Cerebellar nuclear complex (tissue), 1 donor: ENCODE results near the gene ERMP1.

Experiments used
- DNase-seq, 2 experiments: peaks; one replicate each; lab custom pipeline; 2025; lab: John Stamatoyannopoulos, UW

Gene ERMP1

GRCh38 chr9:5854063-5854790 is 21.3 kb upstream of the ERMP1 start:
- DNase-seq, result no peak

- no peak for DNase-seq
These were observed 20.7 kb upstream of the ERMP1 start for GRCh38 chr9:5853617-5854016.

- no peak for DNase-seq
These were observed 20.1 kb upstream of the ERMP1 start for GRCh38 chr9:5852987-5853386.

- no peak for DNase-seq
These were observed 18.5 kb upstream of the ERMP1 start for GRCh38 chr9:5851445-5851844.

- DNase-seq, result no peak
These were observed 17.8 kb upstream of the ERMP1 start for GRCh38 chr9:5850724-5851122.

GRCh38 chr9:5848372-5848882 is 15.5 kb upstream of the ERMP1 start:
- no peak for DNase-seq

GRCh38 chr9:5846501-5846921 is 13.6 kb upstream of the ERMP1 start:
- no peak for DNase-seq

- no peak for DNase-seq
These were observed 13.2 kb upstream of the ERMP1 start for GRCh38 chr9:5846096-5846495.

- no peak for DNase-seq
These were observed 12.2 kb upstream of the ERMP1 start for GRCh38 chr9:5845157-5845531.

- DNase-seq, result no peak
These were observed 11.0 kb upstream of the ERMP1 start for GRCh38 chr9:5843794-5844471.

- DNase-seq, result no peak
These were observed 10.2 kb upstream of the ERMP1 start for GRCh38 chr9:5842929-5843793.

GRCh38 chr9:5841771-5842573 is 9.1 kb upstream of the ERMP1 start:
- DNase-seq, result no peak

- no peak for DNase-seq
These were observed 7.9 kb upstream of the ERMP1 start for GRCh38 chr9:5840788-5841187.

- no peak for DNase-seq
These were observed 6.6 kb upstream of the ERMP1 start for GRCh38 chr9:5839572-5839902.

GRCh38 chr9:5838884-5839571 is 6.1 kb upstream of the ERMP1 start:
- DNase-seq, result no peak

GRCh38 chr9:5835808-5836207 is 2.9 kb upstream of the ERMP1 start:
- no peak for DNase-seq

GRCh38 chr9:5834214-5834613 is 1.3 kb upstream of the ERMP1 start:
- DNase-seq, result no peak

GRCh38 chr9:5832071-5832537 is 813 bp downstream of the ERMP1 start:
- no peak for DNase-seq

GRCh38 chr9:5825895-5826622 is 6.9 kb downstream of the ERMP1 start:
- no peak for DNase-seq

GRCh38 chr9:5825223-5825622 is 7.7 kb downstream of the ERMP1 start:
- no peak for DNase-seq
